ENCODE data around the gene AOX1.

DNA sequence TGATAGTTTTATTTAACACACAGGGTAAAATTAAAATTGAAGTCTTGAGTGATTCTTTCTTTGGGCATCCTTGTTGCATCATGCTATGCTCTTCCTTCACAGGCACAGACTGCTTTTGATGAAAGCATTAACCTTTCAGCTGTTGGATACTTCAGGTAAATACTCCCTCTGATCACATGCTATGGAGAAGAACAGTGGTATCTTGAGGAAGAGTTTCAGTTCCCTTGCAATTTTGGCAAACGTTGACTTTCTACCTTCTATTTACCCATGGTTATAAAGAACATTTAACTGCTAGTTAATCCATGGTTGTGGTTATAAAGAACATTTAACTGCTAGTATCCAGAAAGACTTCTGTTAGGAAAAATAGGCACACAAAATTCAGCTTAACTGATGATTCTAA is 75.7 kb downstream of the AOX1 start:
- TF ChIP-seq, protein P1, sequence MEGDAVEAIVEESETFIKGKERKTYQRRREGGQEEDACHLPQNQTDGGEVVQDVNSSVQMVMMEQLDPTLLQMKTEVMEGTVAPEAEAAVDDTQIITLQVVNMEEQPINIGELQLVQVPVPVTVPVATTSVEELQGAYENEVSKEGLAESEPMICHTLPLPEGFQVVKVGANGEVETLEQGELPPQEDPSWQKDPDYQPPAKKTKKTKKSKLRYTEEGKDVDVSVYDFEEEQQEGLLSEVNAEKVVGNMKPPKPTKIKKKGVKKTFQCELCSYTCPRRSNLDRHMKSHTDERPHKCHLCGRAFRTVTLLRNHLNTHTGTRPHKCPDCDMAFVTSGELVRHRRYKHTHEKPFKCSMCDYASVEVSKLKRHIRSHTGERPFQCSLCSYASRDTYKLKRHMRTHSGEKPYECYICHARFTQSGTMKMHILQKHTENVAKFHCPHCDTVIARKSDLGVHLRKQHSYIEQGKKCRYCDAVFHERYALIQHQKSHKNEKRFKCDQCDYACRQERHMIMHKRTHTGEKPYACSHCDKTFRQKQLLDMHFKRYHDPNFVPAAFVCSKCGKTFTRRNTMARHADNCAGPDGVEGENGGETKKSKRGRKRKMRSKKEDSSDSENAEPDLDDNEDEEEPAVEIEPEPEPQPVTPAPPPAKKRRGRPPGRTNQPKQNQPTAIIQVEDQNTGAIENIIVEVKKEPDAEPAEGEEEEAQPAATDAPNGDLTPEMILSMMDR (IDR thresholded peaks at IDR 0.05; ENCODE audit: low read length) = no peak
- no peak for TF ChIP-seq EZH2 (IDR thresholded peaks at IDR 0.05; ENCODE audit: borderline replicate concordance, low read length)

Data from OCI-LY1 (cell line).